PC-3 (cell line): ENCODE measurements around the gene ADCY9.

ENCODE experiments used
- CTCF ChIP-seq: fragments of 300-600 bp; sonication (generic); conservative IDR thresholded peaks from 2 replicates; pipeline ENCODE4 v1.5.1; 2017; ENCODE audit warnings: antibody characterized with exemption, low read depth, mild to moderate bottlenecking, low read length
- EZH2 ChIP-seq: fragments of 300-600 bp; sonication (generic); IDR thresholded peaks from one replicate; pipeline ENCODE4 v1.6.1; 2017; ENCODE audit warnings: antibody characterized with exemption, mild to moderate bottlenecking, low read length; ENCODE audit not compliant: unreplicated experiment

GRCh38 chr16:4136229-4136813 lies 20.1 kb upstream of the ADCY9 start:
- TF ChIP-seq CTCF (no peak), EZH2 (no peak)
